HCT116 (cell line): Measurements from ENCODE around the gene AGAP2. TPM values are rescaled to one million over a fixed set of nuclear protein-coding genes. Genes with fewer than 3 reads are reported as not detected.

ENCODE experiments used
- ATAC-seq: fragments of 200-7000 bp; cut with Tn5 transposase; 2 replicates; pipeline ENCODE4 v1.9.1; 2020; ENCODE audit warnings: mild to moderate bottlenecking, moderate library complexity
- BruUV-seq: library from RNA; stranded (reverse); fragments of 400-500 nt; replicated peaks from 2 replicates; lab custom pipeline; 2021; lab: Mats Ljungman, UMichigan
- CTCF ChIA-PET: fragments of 300-600 bp; sonication (Branson Sonifier 250); formaldehyde crosslinking; loops from one replicate; lab custom pipeline; 2021; ENCODE audit warnings: antibody characterized with exemption; lab: Charles Lee
- POLR2A ChIA-PET: fragments of 300-600, 350-600 bp; sonication (Branson Sonifier 250); formaldehyde crosslinking; loops from one replicate; lab custom pipeline; 2021; ENCODE audit warnings: antibody characterized with exemption; lab: Charles Lee
- RAD21 ChIA-PET, 2 experiments: fragments of 300-600 bp; sonication (Branson Sonifier 250); formaldehyde crosslinking; loops; one replicate each; lab custom pipeline; 2023; ENCODE audit warnings: low total read pairs in 2 of 2; ENCODE audit not compliant: uncharacterized antibody in 2 of 2, unreplicated experiment in 2 of 2, low non-redundant PET in 1 of 2; lab: Charles Lee
- DNase-seq: peaks from one replicate; pipeline ENCODE4 v3.0.0-alpha.2; 2010; ENCODE audit warnings: low read depth, low spot score
- H2AFZ ChIP-seq: fragments of 200-600 bp; shearing (Covaris generic), sonication (generic); 2 replicates; pipeline ENCODE4 v1.6.1; 2017; ENCODE audit warnings: low read depth, mixed run types, mixed read lengths, antibody characterized with exemption, low read length; ENCODE audit not compliant: poor library complexity, severe bottlenecking
- H3K27ac ChIP-seq: 2 replicates; pipeline ENCODE4 v1.5.1; 2012; ENCODE audit warnings: low read depth, low read length
- H3K27me3 ChIP-seq: fragments of 200-600 bp; sonication (generic); 2 replicates; pipeline ENCODE4 v1.6.1; 2016; ENCODE audit warnings: mixed run types, low read length, mixed read lengths; ENCODE audit not compliant: insufficient read depth
- H3K36me3 ChIP-seq, 2 experiments: fragments of 200-500 bp in 1 of 2; fragments of 200-600 bp in 1 of 2; sonication (Bioruptor generic) in 1 of 2; sonication (generic) in 1 of 2; 2 replicates each; pipeline versions ENCODE4 v1.5.1 to v1.6.1; 2014 to 2016; ENCODE audit warnings: low read length in 2 of 2, inconsistent platforms in 1 of 2, mixed read lengths in 1 of 2, mixed run types in 1 of 2; ENCODE audit not compliant: insufficient read depth in 2 of 2, control insufficient read depth in 1 of 2
- H3K4me1 ChIP-seq, 2 experiments: fragments of 200-600 bp in 1 of 2; sonication (generic) in 1 of 2; 2 replicates each; pipeline versions ENCODE4 v1.5.1 to v1.6.1; 2012 to 2017; ENCODE audit warnings: low read length in 2 of 2, inconsistent platforms in 1 of 2, mild to moderate bottlenecking in 1 of 2, mixed read lengths in 1 of 2, mixed run types in 1 of 2, moderate library complexity in 1 of 2; ENCODE audit not compliant: insufficient read depth in 2 of 2, control insufficient read depth in 1 of 2
- H3K4me2 ChIP-seq: fragments of 200-600 bp; sonication (generic); 2 replicates; pipeline ENCODE4 v1.6.1; 2017; ENCODE audit warnings: mixed run types, low read length, mixed read lengths
- H3K4me3 ChIP-seq, 2 experiments: fragments of 200-600 bp in 1 of 2; sonication (generic) in 1 of 2; replicated peaks in 1 of 2; 2 replicates each; pipeline ENCODE4 v1.5.1; 2011 to 2016; ENCODE audit warnings: low read length in 2 of 2, control low read depth in 1 of 2, low read depth in 1 of 2, mild to moderate bottlenecking in 1 of 2, mixed read lengths in 1 of 2, mixed run types in 1 of 2
- H3K79me2 ChIP-seq: fragments of 200-600 bp; sonication (generic); 2 replicates; pipeline ENCODE4 v1.6.1; 2017; ENCODE audit warnings: mild to moderate bottlenecking, mixed run types, low read length, moderate library complexity, mixed read lengths; ENCODE audit not compliant: insufficient read depth
- H3K9ac ChIP-seq: fragments of 200-600 bp; sonication (generic); 2 replicates; pipeline ENCODE4 v1.6.1; 2016; ENCODE audit warnings: low read length, mixed read lengths
- H3K9me2 ChIP-seq: fragments of 200-600 bp; sonication (generic), shearing (Covaris generic); 2 replicates; pipeline ENCODE4 v1.6.1; 2017; ENCODE audit warnings: mixed run types, mild to moderate bottlenecking, moderate library complexity; ENCODE audit not compliant: insufficient read depth
- H3K9me3 ChIP-seq, 2 experiments: fragments of 200-500 bp in 1 of 2; fragments of 200-600 bp in 1 of 2; sonication (Bioruptor generic) in 1 of 2; sonication (generic) in 1 of 2; 2 replicates each; pipeline ENCODE4 v1.6.1; 2014 to 2017; ENCODE audit warnings: low read length in 2 of 2, mixed read lengths in 2 of 2, inconsistent platforms in 1 of 2, low read depth in 1 of 2, mild to moderate bottlenecking in 1 of 2, mixed run types in 1 of 2, moderate library complexity in 1 of 2; ENCODE audit not compliant: control insufficient read depth in 1 of 2, insufficient read depth in 1 of 2
- H4K20me1 ChIP-seq: fragments of 200-600 bp; sonication (generic), shearing (Covaris generic); 2 replicates; pipeline ENCODE4 v1.6.1; 2017; ENCODE audit warnings: mixed run types, mild to moderate bottlenecking, moderate library complexity; ENCODE audit not compliant: insufficient read depth
- CBX3 ChIP-seq: IDR thresholded peaks from 2 replicates; pipeline ENCODE4 v1.6.1; 2012; ENCODE audit warnings: low read depth
- CTCF ChIP-seq, 3 experiments: fragments of 200-600 bp in 1 of 3; sonication (generic) in 1 of 3; IDR thresholded peaks in 2 of 3; conservative IDR thresholded peaks in 1 of 3; 2 replicates each; pipeline ENCODE4 v1.5.1; 2012 to 2017; ENCODE audit warnings: low read depth in 2 of 3, low read length in 2 of 3, antibody characterized with exemption in 1 of 3, borderline replicate concordance in 1 of 3, control low read depth in 1 of 3, mild to moderate bottlenecking in 1 of 3, mixed read lengths in 1 of 3, mixed run types in 1 of 3, moderate library complexity in 1 of 3; ENCODE audit not compliant: insufficient read depth in 1 of 3
- ELF1 ChIP-seq: IDR thresholded peaks from 2 replicates; pipeline ENCODE4 v1.6.1; 2012; ENCODE audit warnings: low read depth, borderline replicate concordance
- EZH2 ChIP-seq: fragments of 200-600 bp; sonication (generic); IDR thresholded peaks from 2 replicates; pipeline ENCODE4 v1.6.1; 2017; ENCODE audit warnings: antibody characterized with exemption, mixed run types
- JUND ChIP-seq: IDR thresholded peaks from 2 replicates; pipeline ENCODE4 v1.6.1; 2012
- MAX ChIP-seq: IDR thresholded peaks from 2 replicates; pipeline ENCODE4 v1.6.1; 2012
- POLR2A ChIP-seq: IDR thresholded peaks from 2 replicates; pipeline ENCODE4 v1.7.0; 2011; ENCODE audit warnings: borderline replicate concordance; ENCODE audit not compliant: insufficient read depth, insufficient read length; ENCODE audit errors: extremely low read depth
- POLR2AphosphoS5 ChIP-seq: IDR thresholded peaks from 2 replicates; pipeline ENCODE4 v1.6.1; 2011; ENCODE audit warnings: mild to moderate bottlenecking, low read depth, low read length, moderate library complexity
- REST ChIP-seq: IDR thresholded peaks from 2 replicates; pipeline ENCODE4 v1.6.1; 2012; ENCODE audit warnings: low read depth
- YY1 ChIP-seq: IDR thresholded peaks from 2 replicates; pipeline ENCODE4 v1.6.1; 2011; ENCODE audit warnings: low read length, low read depth, moderate library complexity, mild to moderate bottlenecking; ENCODE audit not compliant: insufficient replicate concordance; ENCODE audit errors: extremely low read depth
- ZBTB33 ChIP-seq: IDR thresholded peaks from 2 replicates; pipeline ENCODE4 v1.6.1; 2011; ENCODE audit warnings: mild to moderate bottlenecking, low read length, moderate library complexity; ENCODE audit not compliant: insufficient replicate concordance; ENCODE audit errors: extremely low read depth
- intact Hi-C: fragments of 100-400 bp; cut with micrococcal nuclease; formaldehyde crosslinking; loops from 2 replicates; pipeline ENCODE4 v1.10.0; 2022
- total RNA-seq: library from RNA; stranded (reverse); gene quantifications from one replicate; pipeline ENCODE4 v1.2.1, GENCODE V29; 2021; ENCODE audit not compliant: unreplicated experiment

Gene AGAP2
- total RNA-seq, 1 experiment from 2014 or later: 15.8 TPM

- Histone ChIP-seq H4K20me1 (no peaks in the 10 kb centered on the region), H3K9me3 (no peaks in the 10 kb centered on the region; a peak in 1 of 4 replicates), H3K4me1 (peaks cover 4 to 7% of the 10 kb centered on the region in 2 experiments; a peak in 3 of 4 replicates), H3K9me2 (no peaks in the 10 kb centered on the region), H3K9ac (no peak overlapping the region), H3K4me3 (no peak overlapping the region), H3K27me3 (no peaks in the 10 kb centered on the region), H3K79me2 (0 out of 2 replicates have a peak, but pooled peaks cover 6% of the 10 kb centered on the region)
- intact Hi-C loops: no loop called here
- POLR2A ChIA-PET: no interaction called here
- DNase-seq: no peak
- TF ChIP-seq EZH2: no peak
- no peak for TF ChIP-seq POLR2AphosphoS5
- TF ChIP-seq POLR2A: no peak
- TF ChIP-seq CBX3: no peak
- TF ChIP-seq, all 23 proteins: peak for 0
- CTCF ChIA-PET: no interaction called here
- BruUV-seq: no TSS peak
- no peak for ATAC-seq
- RAD21 ChIA-PET: no interaction called here
- H3K27ac ChIP-seq: no peak overlapping the region
- H3K36me3 ChIP-seq: peaks cover 4 to 10% of the 10 kb centered on the region in 2 experiments; a peak in 2 of 4 replicates
- no peak overlapping the region for H2AFZ ChIP-seq
- no peak overlapping the region for H3K4me2 ChIP-seq
Observed at GRCh38 chr12:57698414-57698813, 40.1 kb downstream of the AGAP2 start.

GRCh38 chr12:57697076-57697475, 41.5 kb downstream of the AGAP2 start:
- Histone ChIP-seq H3K4me1 (peaks cover 4 to 10% of the 10 kb centered on the region in 2 experiments; a peak in 3 of 4 replicates), H3K4me3 (no peak overlapping the region), H3K27me3 (no peaks in the 10 kb centered on the region), H3K79me2 (0 out of 2 replicates have a peak, but pooled peaks cover 6% of the 10 kb centered on the region), H2AFZ (no peak overlapping the region)
- RAD21 ChIA-PET: interaction anchor here in 1 of 2 experiments (0.7 kb wide), 1 partner anchor 45 kb away, joined by 3 read pairs; no protein-coding TSS in a partner anchor
- BruUV-seq: no TSS peak
- DNase-seq: no peak
- no peak for ATAC-seq
- TF ChIP-seq YY1: no peak
- TF ChIP-seq ZBTB33: no peak
- no peak for TF ChIP-seq EZH2
- TF ChIP-seq JUND: no peak
- no peak for TF ChIP-seq REST
- no peak for TF ChIP-seq CTCF (IDR thresholded peaks at IDR 0.05 in 2 of 3, conservative IDR thresholded peaks at IDR 0.05 in 1 of 3; ENCODE audit: borderline replicate concordance in 1 of 3, insufficient read depth in 1 of 3, low read depth in 2 of 3, low read length in 2 of 3)
- no peak for TF ChIP-seq MAX
- TF ChIP-seq ELF1: no peak
- TF ChIP-seq, all 23 proteins: peak for 0
- H3K9ac ChIP-seq: no peak overlapping the region
- H3K27ac ChIP-seq: no peak overlapping the region
- peaks cover 4 to 6% of the 10 kb centered on the region in 2 experiments; a peak in 2 of 4 replicates for H3K36me3 ChIP-seq
- H4K20me1 ChIP-seq: no peaks in the 10 kb centered on the region
- intact Hi-C loops: no loop called here
- no peaks in the 10 kb centered on the region for H3K9me2 ChIP-seq
- ChIA-PET POLR2A (no interaction called here), CTCF (no interaction called here)
- H3K4me2 ChIP-seq: no peak overlapping the region
- no peaks in the 10 kb centered on the region for H3K9me3 ChIP-seq
